CD4-positive, alpha-beta T cell treated with Interleukin-4 for 1 hour (primary cell): ENCODE results near the gene ZNF563.

Source experiments
- DNase-seq, 2 donors: peaks; one replicate each; pipeline ENCODE4 v3.0.0-alpha.2; 2020 to 2022

Gene ZNF563

DNA sequence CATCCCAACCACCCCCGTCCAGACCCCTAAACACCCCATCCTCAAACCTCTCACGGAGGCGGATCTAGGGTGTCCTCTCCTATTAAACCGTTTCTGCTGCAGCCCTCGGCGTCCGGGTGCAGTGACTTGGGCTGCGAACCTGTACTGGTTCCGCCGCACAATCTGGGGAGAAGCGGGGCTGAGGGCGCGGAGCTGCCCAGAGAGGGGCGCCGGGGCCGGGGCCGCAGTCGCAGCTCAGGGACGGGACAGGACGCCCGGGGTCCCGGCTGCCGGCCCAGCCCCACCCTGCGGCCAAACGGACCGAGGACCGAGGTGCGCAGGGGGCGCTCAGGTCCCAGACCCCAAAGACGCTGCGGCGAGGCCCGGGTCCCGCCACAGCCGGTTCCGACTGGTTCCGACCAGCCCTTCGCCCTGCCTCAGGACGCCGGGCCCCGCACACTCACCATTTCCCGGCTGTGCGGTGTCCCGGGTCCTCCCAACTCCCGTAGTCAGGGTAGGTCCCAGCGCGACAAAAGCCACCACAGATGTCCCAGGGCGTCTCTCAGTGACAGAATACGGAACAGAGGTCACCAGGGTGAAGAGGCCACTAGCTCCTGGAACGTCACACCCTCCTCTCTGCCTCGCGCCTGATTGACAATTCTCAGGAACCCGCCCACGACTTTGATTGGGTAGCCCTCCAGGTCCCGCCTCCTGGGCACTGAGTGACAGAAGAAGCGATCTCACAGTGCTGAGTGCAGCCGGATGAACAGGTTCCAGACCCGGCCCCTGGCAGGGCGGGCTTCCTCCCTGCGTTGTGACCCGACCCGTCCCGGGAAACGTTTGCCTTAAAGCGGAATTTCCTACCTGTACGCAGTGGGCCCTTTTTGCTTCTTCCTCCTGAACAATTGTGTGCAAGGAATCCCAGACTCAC lies 38.9 kb downstream of the ZNF563 start, which contains the start of gene ZNF44:
ZNF44 (minus strand) TSS at position 635 of the 910 bp plus-strand sequence; CDS start at position 446, 189 bp downstream.
- DNase-seq, result peak; percentile 97 to 98

GRCh38 chr19:12293777-12294248 lies 39.6 kb downstream of the ZNF563 start:
- peak; percentile 70 to 81 for DNase-seq

DNA sequence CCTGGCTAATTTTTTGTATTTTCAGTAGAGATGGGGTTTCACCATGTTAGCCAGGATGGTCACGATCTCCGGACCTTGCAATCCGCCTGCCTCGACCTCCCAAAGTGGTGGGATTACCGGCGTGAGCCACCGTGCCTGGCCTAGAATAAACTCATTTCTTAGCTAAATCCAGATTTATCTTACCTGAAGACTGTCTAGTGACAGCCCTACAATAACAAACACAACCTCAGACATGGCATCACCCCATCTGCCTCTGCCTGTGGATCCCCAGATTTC lies 43.7 kb downstream of the ZNF563 start:
- DNase-seq, result no peak

- no peak for DNase-seq
Observed at GRCh38 chr19:12287958-12288500, 45.4 kb downstream of the ZNF563 start.

GRCh38 chr19:12284631-12285030 lies 48.8 kb downstream of the ZNF563 start:
- DNase-seq, result no peak

DNA sequence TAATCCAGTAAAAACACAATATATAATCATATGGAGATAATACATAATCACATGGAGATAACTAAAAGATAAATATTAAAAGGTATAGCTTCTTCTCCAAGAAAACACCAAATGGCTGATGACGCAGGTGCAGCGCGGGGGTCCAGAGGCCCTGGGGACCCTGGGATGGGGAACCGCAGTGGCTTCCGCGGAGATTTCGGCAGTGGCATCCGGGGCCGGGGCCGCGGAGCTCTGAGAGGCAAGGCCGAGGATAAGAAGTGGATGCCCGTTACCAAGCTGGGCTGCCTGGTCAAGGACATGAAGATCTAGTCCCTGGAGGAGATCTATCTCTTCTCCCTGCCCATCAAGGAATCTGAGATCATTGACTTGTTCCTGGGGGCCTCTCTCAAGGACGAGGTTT lies 49.2 kb downstream of the ZNF563 start:
- DNase-seq, result no peak

DNA sequence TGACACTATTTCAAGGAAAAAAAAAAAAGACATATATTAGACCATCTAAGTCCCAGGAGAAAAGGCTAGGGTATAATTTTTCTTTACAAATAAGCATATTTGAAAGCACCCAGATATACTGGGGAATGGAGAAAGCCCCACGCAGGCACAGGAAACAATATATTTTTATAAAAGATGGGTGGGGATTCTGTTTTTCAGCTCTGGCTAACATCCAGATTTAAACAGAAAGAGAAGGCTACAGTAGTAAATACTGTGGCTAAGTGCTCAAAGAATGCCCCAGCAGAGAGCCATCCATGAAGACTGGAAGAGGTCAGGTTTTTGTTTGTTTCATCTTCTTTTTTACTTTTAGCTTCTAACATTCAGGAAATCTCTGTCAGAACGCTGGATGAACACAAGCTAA lies 54.7 kb downstream of the ZNF563 start:
- DNase-seq, result no peak

GRCh38 chr19:12272980-12273901 lies 60.2 kb downstream of the ZNF563 start:
- no peak for DNase-seq

DNA sequence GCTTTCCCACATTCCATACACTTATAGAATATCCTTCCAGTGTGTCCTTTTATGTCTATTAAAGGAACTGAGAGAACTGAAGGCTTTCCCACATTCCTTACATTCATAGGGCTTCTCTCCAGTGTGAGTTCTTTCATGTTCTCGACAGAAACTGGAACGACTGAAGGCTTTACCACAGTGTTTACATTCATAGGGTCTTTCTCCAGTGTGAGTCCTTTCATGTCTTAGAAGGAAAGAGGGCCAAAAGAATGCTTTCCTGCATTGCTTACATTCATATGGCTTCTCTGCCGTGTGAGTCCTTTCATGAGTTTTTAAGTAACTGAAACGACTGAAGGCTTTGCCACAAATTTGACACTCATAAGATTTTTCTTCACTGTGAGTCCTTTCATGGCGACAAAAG lies 61.0 kb downstream of the ZNF563 start:
- no peak for DNase-seq

- DNase-seq, result no peak
Observed at GRCh38 chr19:12270854-12271253, 62.6 kb downstream of the ZNF563 start.
